ES-I3 (cell line): ENCODE data around the gene MAP1S.
A peak's percentile ranks its signal among the peaks of the same experiment; 100 is the strongest.

Source experiments
- H3K36me3 ChIP-seq: 2 replicates; pipeline ENCODE4 v1.6.1; 2013; ENCODE audit warnings: mild to moderate bottlenecking, low read length, control low read depth, moderate library complexity; ENCODE audit not compliant: insufficient read depth
- H3K4me1 ChIP-seq: 2 replicates; pipeline ENCODE4 v1.6.1; 2013; ENCODE audit warnings: mild to moderate bottlenecking, control low read depth, low read length; ENCODE audit not compliant: insufficient read depth
- H3K9ac ChIP-seq: 2 replicates; pipeline ENCODE4 v1.6.1; 2013; ENCODE audit warnings: low read depth, mild to moderate bottlenecking, low read length, moderate library complexity
- H3K9me3 ChIP-seq: 2 replicates; pipeline ENCODE4 v1.6.1; 2013; ENCODE audit warnings: mild to moderate bottlenecking, low read length, moderate library complexity; ENCODE audit not compliant: control insufficient read depth, insufficient read depth

Gene MAP1S

DNA sequence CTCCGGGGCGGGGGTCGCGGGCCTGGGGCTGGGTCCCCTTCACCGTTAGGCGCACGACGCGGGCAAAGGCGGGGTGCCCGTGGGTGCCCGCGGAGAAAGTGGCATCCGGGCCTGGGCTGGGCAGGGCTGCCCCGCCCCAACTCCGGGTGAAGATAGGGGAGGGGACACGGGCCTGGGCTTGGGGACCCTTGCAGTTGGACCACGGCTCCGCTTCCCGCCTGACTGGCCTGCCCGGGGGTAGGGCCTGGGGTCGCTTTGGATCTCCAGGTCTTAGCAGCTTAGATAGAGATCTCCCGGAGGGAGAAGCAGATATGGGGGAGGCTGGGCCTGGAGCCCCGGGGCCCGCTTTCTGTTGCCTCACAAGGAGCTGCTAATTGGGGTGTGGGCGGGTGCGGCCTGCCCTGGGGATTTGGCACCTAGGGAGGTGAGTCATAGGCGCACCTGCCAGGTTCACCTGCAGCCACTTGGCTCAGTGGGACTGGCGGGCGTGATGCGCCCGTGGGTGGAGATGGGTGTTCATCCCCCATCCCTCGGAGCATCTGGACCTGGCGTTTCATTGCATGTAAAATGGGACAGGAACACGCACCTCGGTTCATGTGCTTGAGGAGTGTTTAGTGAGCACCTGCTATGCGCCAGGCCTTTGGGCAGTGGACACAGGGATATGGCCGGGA is 585 bp downstream of the MAP1S start:
- Histone ChIP-seq H3K4me1 (peaks cover 11% of the 10 kb centered on the region), H3K9ac (peak overlapping the region; percentile 81), H3K9me3 (no peaks in the 10 kb centered on the region), H3K36me3 (peaks cover 5% of the 10 kb centered on the region)

GRCh38 chr19:17720440-17720839 is 1.2 kb downstream of the MAP1S start:
- Histone ChIP-seq H3K36me3 (peaks cover 5% of the 10 kb centered on the region), H3K9ac (peak overlapping the region; percentile 81), H3K9me3 (no peaks in the 10 kb centered on the region), H3K4me1 (peaks cover 11% of the 10 kb centered on the region)

- H3K36me3 ChIP-seq: peaks cover 5% of the 10 kb centered on the region
- H3K9ac ChIP-seq: no peak overlapping the region
- no peaks in the 10 kb centered on the region for H3K9me3 ChIP-seq
- peaks cover 11% of the 10 kb centered on the region for H3K4me1 ChIP-seq
Measured at GRCh38 chr19:17721111-17721628, 1.9 kb downstream of the MAP1S start.

- no peak overlapping the region for H3K9ac ChIP-seq
Measured at GRCh38 chr19:17721821-17722220, 2.5 kb downstream of the MAP1S start.

DNA sequence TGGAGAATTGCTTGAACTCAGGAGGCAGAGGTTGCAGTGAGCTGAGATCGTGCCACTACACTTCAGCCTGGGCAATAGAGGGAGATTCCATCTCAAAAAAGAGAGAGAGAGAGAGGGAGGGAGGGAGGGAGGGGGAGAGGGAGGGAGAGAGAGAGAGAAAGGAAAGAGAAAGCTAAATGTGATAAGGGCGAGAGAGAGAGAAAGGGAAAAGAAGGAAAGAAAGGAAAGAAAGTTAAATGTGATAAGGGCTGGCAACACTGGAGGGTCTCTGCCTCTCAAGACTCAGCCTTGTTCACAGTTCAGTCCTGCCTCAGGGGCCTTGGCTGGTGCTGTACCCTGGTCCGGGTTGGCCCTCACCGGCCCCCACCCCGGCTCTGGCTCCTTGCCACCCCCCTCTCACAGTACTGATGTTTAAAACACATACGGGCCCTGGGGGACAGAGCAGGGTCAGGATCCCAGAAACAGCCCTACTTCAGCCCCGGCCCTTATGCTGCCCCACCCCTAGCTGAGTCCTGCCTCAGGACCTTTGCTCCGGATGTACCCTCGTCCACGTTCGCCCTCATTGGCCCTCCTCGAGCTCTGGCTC is 3.5 kb downstream of the MAP1S start:
- H3K9ac ChIP-seq: no peak overlapping the region
- H3K36me3 ChIP-seq: peaks cover 10% of the 10 kb centered on the region
- H3K4me1 ChIP-seq: peaks cover 11% of the 10 kb centered on the region
- H3K9me3 ChIP-seq: no peaks in the 10 kb centered on the region

More at GRCh38 chr19:17721821-17722220, 2.5 kb downstream of the MAP1S start:
- peaks cover 11% of the 10 kb centered on the region for H3K4me1 ChIP-seq
- H3K9me3 ChIP-seq: no peaks in the 10 kb centered on the region
- peaks cover 5% of the 10 kb centered on the region for H3K36me3 ChIP-seq

- no peak overlapping the region for H3K9ac ChIP-seq
- peaks cover 7% of the 10 kb centered on the region; the same call in 1 of the 2 replicates for H3K4me1 ChIP-seq
- peaks cover 22% of the 10 kb centered on the region for H3K36me3 ChIP-seq
Measured at GRCh38 chr19:17724655-17725054, 5.4 kb downstream of the MAP1S start.

DNA sequence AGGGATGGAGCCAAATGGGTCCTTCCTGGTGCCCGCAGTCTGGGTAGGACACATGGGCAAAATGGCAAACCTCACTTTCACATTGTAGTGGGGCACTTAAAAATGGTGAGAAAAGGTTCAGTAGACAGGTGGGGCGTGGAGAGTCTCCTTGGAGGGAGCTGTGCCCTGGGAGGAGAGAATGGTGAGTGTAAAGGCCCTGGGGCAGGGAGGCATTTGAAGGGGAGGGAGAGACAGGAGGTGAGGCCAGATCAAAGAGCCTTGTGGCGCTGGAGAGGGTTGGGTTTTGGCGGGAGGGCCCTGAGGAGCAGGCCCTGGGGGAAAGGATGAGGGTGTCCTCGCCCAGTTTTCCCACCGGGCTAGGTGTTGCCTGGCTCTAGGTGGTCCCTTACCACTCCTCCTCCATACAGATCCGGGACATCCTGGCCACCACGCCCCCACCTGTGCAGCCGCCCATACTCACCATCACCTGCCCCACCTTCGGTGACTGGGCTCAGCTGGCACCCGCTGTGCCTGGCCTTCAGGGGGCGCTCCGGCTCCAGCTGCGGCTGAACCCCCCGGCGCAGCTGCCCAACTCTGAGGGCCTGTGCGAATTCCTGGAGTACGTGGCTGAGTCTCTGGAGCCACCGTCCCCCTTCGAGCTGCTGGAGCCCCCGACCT is 6.3 kb downstream of the MAP1S start:
- peaks cover 6% of the 10 kb centered on the region; the same call in 1 of the 2 replicates for H3K4me1 ChIP-seq
- H3K36me3 ChIP-seq: peaks cover 27% of the 10 kb centered on the region
- H3K9me3 ChIP-seq: no peaks in the 10 kb centered on the region
- no peak overlapping the region for H3K9ac ChIP-seq

More at GRCh38 chr19:17724655-17725054, 5.4 kb downstream of the MAP1S start:
- no peaks in the 10 kb centered on the region for H3K9me3 ChIP-seq

DNA sequence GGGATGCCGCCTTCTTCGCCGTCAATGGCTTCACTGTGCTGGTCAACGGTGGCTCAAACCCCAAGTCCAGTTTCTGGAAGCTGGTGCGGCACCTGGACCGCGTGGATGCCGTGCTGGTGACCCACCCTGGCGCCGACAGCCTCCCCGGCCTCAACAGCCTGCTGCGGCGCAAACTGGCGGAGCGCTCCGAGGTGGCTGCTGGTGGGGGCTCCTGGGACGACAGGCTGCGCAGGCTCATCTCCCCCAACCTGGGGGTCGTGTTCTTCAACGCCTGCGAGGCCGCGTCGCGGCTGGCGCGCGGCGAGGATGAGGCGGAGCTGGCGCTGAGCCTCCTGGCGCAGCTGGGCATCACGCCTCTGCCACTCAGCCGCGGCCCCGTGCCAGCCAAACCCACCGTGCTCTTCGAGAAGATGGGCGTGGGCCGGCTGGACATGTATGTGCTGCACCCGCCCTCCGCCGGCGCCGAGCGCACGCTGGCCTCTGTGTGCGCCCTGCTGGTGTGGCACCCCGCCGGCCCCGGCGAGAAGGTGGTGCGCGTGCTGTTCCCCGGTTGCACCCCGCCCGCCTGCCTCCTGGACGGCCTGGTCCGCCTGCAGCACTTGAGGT is 7.0 kb downstream of the MAP1S start:
- H3K4me1 ChIP-seq: no peaks in the 10 kb centered on the region; the same call in 1 of the 2 replicates
- no peaks in the 10 kb centered on the region for H3K9me3 ChIP-seq
- no peak overlapping the region for H3K9ac ChIP-seq
- peaks cover 22% of the 10 kb centered on the region for H3K36me3 ChIP-seq

GRCh38 chr19:17726964-17727773 is 7.9 kb downstream of the MAP1S start:
- Histone ChIP-seq H3K9me3 (no peaks in the 10 kb centered on the region), H3K4me1 (no peaks in the 10 kb centered on the region), H3K36me3 (peaks cover 22% of the 10 kb centered on the region), H3K9ac (no peak overlapping the region)

- H3K36me3 ChIP-seq: peaks cover 22% of the 10 kb centered on the region
- H3K9me3 ChIP-seq: no peaks in the 10 kb centered on the region
- H3K9ac ChIP-seq: no peak overlapping the region
- H3K4me1 ChIP-seq: no peaks in the 10 kb centered on the region
Measured at GRCh38 chr19:17727843-17728242, 8.6 kb downstream of the MAP1S start.

- Histone ChIP-seq H3K9ac (no peak overlapping the region), H3K4me1 (no peaks in the 10 kb centered on the region), H3K9me3 (no peaks in the 10 kb centered on the region), H3K36me3 (peaks cover 21% of the 10 kb centered on the region)
Measured at GRCh38 chr19:17733127-17733526, 13.8 kb downstream of the MAP1S start.

GRCh38 chr19:17734146-17734545 is 14.9 kb downstream of the MAP1S start:
- H3K4me1 ChIP-seq: peaks cover 3% of the 10 kb centered on the region; the same call in 1 of the 2 replicates
- H3K9me3 ChIP-seq: no peaks in the 10 kb centered on the region
- no peak overlapping the region for H3K9ac ChIP-seq
- peaks cover 13% of the 10 kb centered on the region for H3K36me3 ChIP-seq

GRCh38 chr19:17735410-17735809 is 16.1 kb downstream of the MAP1S start:
- no peaks in the 10 kb centered on the region for H3K9me3 ChIP-seq
- no peak overlapping the region for H3K9ac ChIP-seq
- H3K36me3 ChIP-seq: peaks cover 6% of the 10 kb centered on the region
- H3K4me1 ChIP-seq: peaks cover 9% of the 10 kb centered on the region; the same call in 1 of the 2 replicates
